GM18502 (cell line): ENCODE data around the gene RCL1.
"Not testable (repeated sequence)": the region's sequence is repeated elsewhere in the genome, so short reads cannot be mapped to it uniquely, and the experiment has no call there.

ENCODE experiments used
- ATAC-seq: cut with Tn5 transposase; IDR thresholded peaks from one replicate; pipeline ENCODE4 v1.9.1; 2021; ENCODE audit warnings: mild to moderate bottlenecking; ENCODE audit not compliant: unreplicated experiment, poor library complexity

The RCL1 gene

GRCh38 chr9:4864698-4865097 is 72.0 kb downstream of the RCL1 start:
- ATAC-seq = no peak

- ATAC-seq = no peak
Observed at GRCh38 chr9:4865681-4866080, 72.9 kb downstream of the RCL1 start.

GRCh38 chr9:4866239-4866969 is 73.7 kb downstream of the RCL1 start:
- no peak for ATAC-seq

GRCh38 chr9:4873066-4873465 is 80.3 kb downstream of the RCL1 start:
- no peak for ATAC-seq

- ATAC-seq = no peak
Observed at GRCh38 chr9:4875559-4875958, 82.8 kb downstream of the RCL1 start.

GRCh38 chr9:4879115-4879558 is 86.4 kb downstream of the RCL1 start:
- ATAC-seq = no peak

GRCh38 chr9:4883326-4883873 is 90.7 kb downstream of the RCL1 start:
- no peak for ATAC-seq

GRCh38 chr9:4886698-4887097 is 94.0 kb downstream of the RCL1 start:
- peak; percentile 95 for ATAC-seq

- ATAC-seq = no peak
Observed at GRCh38 chr9:4887556-4887955, 94.8 kb downstream of the RCL1 start.

- no peak for ATAC-seq
Observed at GRCh38 chr9:4890242-4890641, 97.5 kb downstream of the RCL1 start.

GRCh38 chr9:4890929-4891328 is 98.2 kb downstream of the RCL1 start:
- ATAC-seq = no peak

GRCh38 chr9:4891674-4892073 is 98.9 kb downstream of the RCL1 start:
- ATAC-seq = no peak

GRCh38 chr9:4892501-4893194 is 99.9 kb downstream of the RCL1 start:
- ATAC-seq = no peak

GRCh38 chr9:4894076-4894475 is 101.3 kb downstream of the RCL1 start:
- no peak for ATAC-seq

GRCh38 chr9:4899853-4900252 is 107.1 kb downstream of the RCL1 start:
- ATAC-seq = not testable (repeated sequence)

- not testable (repeated sequence) for ATAC-seq
Observed at GRCh38 chr9:4901401-4902134, 108.8 kb downstream of the RCL1 start.

GRCh38 chr9:4902135-4902475 is 109.4 kb downstream of the RCL1 start:
- ATAC-seq = no peak

- no peak for ATAC-seq
Observed at GRCh38 chr9:4904322-4905134, 111.8 kb downstream of the RCL1 start.

- no peak for ATAC-seq
Observed at GRCh38 chr9:4905135-4905490, 112.4 kb downstream of the RCL1 start.
